K562 treated with DMSO at 1 percent for 12 hours (cell line): Measurements from ENCODE around the gene TSKU. TPM values are rescaled to one million over a fixed set of nuclear protein-coding genes. Genes with fewer than 3 reads are reported as not detected.

Source experiments
- total RNA-seq: library from RNA; unstranded; fragments of 300-600 nt; gene quantifications from 2 replicates; pipeline ENCODE4 v1.2.3, GENCODE V29; 2022; ENCODE audit not compliant: insufficient read depth

The TSKU gene, protein sequence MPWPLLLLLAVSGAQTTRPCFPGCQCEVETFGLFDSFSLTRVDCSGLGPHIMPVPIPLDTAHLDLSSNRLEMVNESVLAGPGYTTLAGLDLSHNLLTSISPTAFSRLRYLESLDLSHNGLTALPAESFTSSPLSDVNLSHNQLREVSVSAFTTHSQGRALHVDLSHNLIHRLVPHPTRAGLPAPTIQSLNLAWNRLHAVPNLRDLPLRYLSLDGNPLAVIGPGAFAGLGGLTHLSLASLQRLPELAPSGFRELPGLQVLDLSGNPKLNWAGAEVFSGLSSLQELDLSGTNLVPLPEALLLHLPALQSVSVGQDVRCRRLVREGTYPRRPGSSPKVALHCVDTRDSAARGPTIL
- total RNA-seq = 6.9 and 11.5 TPM in 2 replicates

DNA sequence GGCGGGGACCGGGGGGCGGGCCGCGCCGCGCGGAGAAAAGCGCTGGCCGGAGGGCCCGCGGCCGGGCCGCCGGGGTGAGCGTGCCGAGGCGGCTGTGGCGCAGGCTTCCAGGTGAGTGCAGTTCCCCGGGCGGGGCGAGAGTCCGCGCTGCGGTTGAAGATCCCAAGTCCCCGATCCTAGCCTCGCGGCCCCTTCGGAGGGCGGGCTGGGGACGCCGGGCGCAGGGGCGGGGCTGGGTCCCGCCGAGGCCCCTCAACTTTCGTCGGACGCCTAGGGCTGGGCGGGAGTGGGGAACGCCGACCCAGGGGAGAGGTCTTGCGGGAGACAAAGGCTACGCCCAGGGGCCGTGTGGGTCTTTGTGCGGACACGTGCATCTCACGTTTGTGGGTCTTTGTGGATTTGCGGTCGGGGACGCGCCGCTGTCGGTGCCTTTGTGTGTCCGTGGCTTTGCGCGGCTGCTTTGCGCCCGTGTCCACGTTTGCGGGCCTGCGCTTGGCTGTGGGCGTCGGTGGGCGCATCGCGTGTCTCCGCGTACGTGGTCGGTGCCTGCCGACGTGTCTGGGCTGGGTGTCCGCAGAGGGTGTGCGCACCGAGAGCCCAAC, at the start of gene TSKU:
Gene TSKU (plus strand): TSS at position 63 of the 602 bp plus-strand sequence. CDS start 12,261 bp downstream, outside the sequence.

Other genes with a start within 250 kb of the TSKU start
- 0.32 TPM in 1 of 2 replicates, not detected in the other for gene LRRC32, start 112.6 kb upstream of the TSKU start, total RNA-seq
- gene ACER3, start 77.6 kb downstream of the TSKU start, total RNA-seq = 3.4 and 10.0 TPM in 2 replicates